ENCODE results near the gene THAP7.

The THAP7 gene

GRCh38 chr22:20994128-20994901, 7.6 kb downstream of the THAP7 start:
- Histone ChIP-seq H3K4me2 (ENCODE audit: insufficient read depth, low read length) (no peak overlapping the region), H3K9me3 (ENCODE audit: insufficient read depth, low read length, severe bottlenecking) (no peaks in the 10 kb centered on the region), H3K9ac (ENCODE audit: low read depth, low read length) (no peak overlapping the region), H2AFZ (ENCODE audit: low read depth, low read length) (no peak overlapping the region), H3K79me2 (ENCODE audit: insufficient read depth, low read length) (peaks cover 3% of the 10 kb centered on the region; the same call in 1 of the 2 replicates), H3K4me3 (ENCODE audit: low read depth in 1 of 2, low read length in 2 of 2) (no peak overlapping the region), H4K20me1 (ENCODE audit: insufficient read depth, low read length) (peaks cover 9% of the 10 kb centered on the region; the same call in 1 of the 2 replicates), H3K4me1 (ENCODE audit: insufficient read depth, low read length) (no peaks in the 10 kb centered on the region), H3K36me3 (ENCODE audit: insufficient read depth, low read length) (peaks cover 86% of the 10 kb centered on the region), H3K27me3 (ENCODE audit: insufficient read depth, low read length, poor library complexity) (no peaks in the 10 kb centered on the region), H3K27ac (ENCODE audit: low read length) (no peak overlapping the region)
- DNase-seq = no peak
- no peak for TF ChIP-seq CTCF (IDR thresholded peaks at IDR 0.05; ENCODE audit: borderline replicate concordance, extremely low read depth, low read length, poor library complexity, severe bottlenecking)
- no peak for TF ChIP-seq EZH2 (IDR thresholded peaks at IDR 0.05; ENCODE audit: borderline replicate concordance, low read depth, low read length, severe bottlenecking)
- no peak for ATAC-seq (ENCODE audit: insufficient read depth, low read depth)

- peaks cover 84% of the 10 kb centered on the region for H3K36me3 ChIP-seq (ENCODE audit: insufficient read depth, low read length)
- H3K4me3 ChIP-seq (ENCODE audit: low read depth in 1 of 2, low read length in 2 of 2) = no peak overlapping the region
- no peaks in the 10 kb centered on the region for H3K79me2 ChIP-seq (ENCODE audit: insufficient read depth, low read length)
- no peak for ATAC-seq (ENCODE audit: insufficient read depth, low read depth)
- no peak overlapping the region for H3K27ac ChIP-seq (ENCODE audit: low read length)
- H3K4me2 ChIP-seq (ENCODE audit: insufficient read depth, low read length) = no peak overlapping the region
- no peak overlapping the region for H2AFZ ChIP-seq (ENCODE audit: low read depth, low read length)
- no peak for TF ChIP-seq EZH2 (IDR thresholded peaks at IDR 0.05; ENCODE audit: borderline replicate concordance, low read depth, low read length, severe bottlenecking)
- no peak for TF ChIP-seq CTCF (IDR thresholded peaks at IDR 0.05; ENCODE audit: borderline replicate concordance, extremely low read depth, low read length, poor library complexity, severe bottlenecking)
- DNase-seq = no peak
- H3K9ac ChIP-seq (ENCODE audit: low read depth, low read length) = no peak overlapping the region
- no peaks in the 10 kb centered on the region for H3K27me3 ChIP-seq (ENCODE audit: insufficient read depth, low read length, poor library complexity)
- H4K20me1 ChIP-seq (ENCODE audit: insufficient read depth, low read length) = peaks cover 6% of the 10 kb centered on the region; the same call in 1 of the 2 replicates
- no peaks in the 10 kb centered on the region for H3K4me1 ChIP-seq (ENCODE audit: insufficient read depth, low read length)
- no peaks in the 10 kb centered on the region for H3K9me3 ChIP-seq (ENCODE audit: insufficient read depth, low read length, severe bottlenecking)
Measured at GRCh38 chr22:20993304-20994127, 8.4 kb downstream of the THAP7 start.

- ATAC-seq (ENCODE audit: insufficient read depth, low read depth) = no peak
- no peak for TF ChIP-seq CTCF (IDR thresholded peaks at IDR 0.05; ENCODE audit: borderline replicate concordance, extremely low read depth, low read length, poor library complexity, severe bottlenecking)
- no peak for TF ChIP-seq EZH2 (IDR thresholded peaks at IDR 0.05; ENCODE audit: borderline replicate concordance, low read depth, low read length, severe bottlenecking)
- DNase-seq = no peak
- no peaks in the 10 kb centered on the region for H3K9me3 ChIP-seq (ENCODE audit: insufficient read depth, low read length, severe bottlenecking)
- H3K4me1 ChIP-seq (ENCODE audit: insufficient read depth, low read length) = no peaks in the 10 kb centered on the region
- H3K4me3 ChIP-seq (ENCODE audit: low read depth in 1 of 2, low read length in 2 of 2) = no peak overlapping the region
- no peaks in the 10 kb centered on the region for H4K20me1 ChIP-seq (ENCODE audit: insufficient read depth, low read length)
- H3K36me3 ChIP-seq (ENCODE audit: insufficient read depth, low read length) = peaks cover 82% of the 10 kb centered on the region
- no peak overlapping the region for H3K27ac ChIP-seq (ENCODE audit: low read length)
- H3K9ac ChIP-seq (ENCODE audit: low read depth, low read length) = no peak overlapping the region
- H3K4me2 ChIP-seq (ENCODE audit: insufficient read depth, low read length) = no peak overlapping the region
- no peaks in the 10 kb centered on the region for H3K27me3 ChIP-seq (ENCODE audit: insufficient read depth, low read length, poor library complexity)
- H3K79me2 ChIP-seq (ENCODE audit: insufficient read depth, low read length) = no peaks in the 10 kb centered on the region
- no peak overlapping the region for H2AFZ ChIP-seq (ENCODE audit: low read depth, low read length)
Measured at GRCh38 chr22:20992456-20993303, 9.2 kb downstream of the THAP7 start.

Data from DND-41 (cell line).